Measurements from ENCODE around the gene GHR.

The GHR gene

GRCh38 chr5:42515504-42515903, 92.3 kb downstream of the GHR start:
- H3K4me3 ChIP-seq (ENCODE audit: low read depth, low read length), result no peak overlapping the region

GRCh38 chr5:42516282-42517042, 93.2 kb downstream of the GHR start:
- H3K4me3 ChIP-seq (ENCODE audit: low read depth, low read length), result no peak overlapping the region

- H3K4me3 ChIP-seq (ENCODE audit: low read depth, low read length), result no peak overlapping the region
These were observed 93.9 kb downstream of the GHR start for GRCh38 chr5:42517164-42517563.

- no peak overlapping the region for H3K4me3 ChIP-seq (ENCODE audit: low read depth, low read length)
These were observed 95.5 kb downstream of the GHR start for GRCh38 chr5:42518595-42519221.

- no peak overlapping the region for H3K4me3 ChIP-seq (ENCODE audit: low read depth, low read length)
These were observed 97.0 kb downstream of the GHR start for GRCh38 chr5:42520203-42520602.

GRCh38 chr5:42520957-42521356, 97.7 kb downstream of the GHR start:
- H3K4me3 ChIP-seq (ENCODE audit: low read depth, low read length), result no peak overlapping the region

- H3K4me3 ChIP-seq (ENCODE audit: low read depth, low read length), result no peak overlapping the region
These were observed 98.2 kb downstream of the GHR start for GRCh38 chr5:42521406-42521805.

- no peak overlapping the region for H3K4me3 ChIP-seq (ENCODE audit: low read depth, low read length)
These were observed 99.5 kb downstream of the GHR start for GRCh38 chr5:42522783-42523182.

GRCh38 chr5:42526179-42526578, 102.9 kb downstream of the GHR start:
- H3K4me3 ChIP-seq (ENCODE audit: low read depth, low read length), result no peak overlapping the region

GRCh38 chr5:42531611-42532010, 108.4 kb downstream of the GHR start:
- H3K4me3 ChIP-seq (ENCODE audit: low read depth, low read length), result no peak overlapping the region

- H3K4me3 ChIP-seq (ENCODE audit: low read depth, low read length), result no peak overlapping the region
These were observed 118.9 kb downstream of the GHR start for GRCh38 chr5:42542106-42542505.

- no peak overlapping the region for H3K4me3 ChIP-seq (ENCODE audit: low read depth, low read length)
These were observed 120.5 kb downstream of the GHR start for GRCh38 chr5:42543774-42544173.

GRCh38 chr5:42545038-42545437, 121.8 kb downstream of the GHR start:
- no peak overlapping the region for H3K4me3 ChIP-seq (ENCODE audit: low read depth, low read length)

- H3K4me3 ChIP-seq (ENCODE audit: low read depth, low read length), result no peak overlapping the region
These were observed 123.9 kb downstream of the GHR start for GRCh38 chr5:42547141-42547540.

GRCh38 chr5:42547894-42548293, 124.7 kb downstream of the GHR start:
- H3K4me3 ChIP-seq (ENCODE audit: low read depth, low read length), result no peak overlapping the region

GRCh38 chr5:42552597-42552996, 129.4 kb downstream of the GHR start:
- H3K4me3 ChIP-seq (ENCODE audit: low read depth, low read length), result no peak overlapping the region

GRCh38 chr5:42553461-42553860, 130.2 kb downstream of the GHR start:
- H3K4me3 ChIP-seq (ENCODE audit: low read depth, low read length), result no peak overlapping the region

- H3K4me3 ChIP-seq (ENCODE audit: low read depth, low read length), result no peak overlapping the region
These were observed 131.8 kb downstream of the GHR start for GRCh38 chr5:42555010-42555409.

GRCh38 chr5:42555797-42556196, 132.6 kb downstream of the GHR start:
- H3K4me3 ChIP-seq (ENCODE audit: low read depth, low read length), result no peak overlapping the region

- H3K4me3 ChIP-seq (ENCODE audit: low read depth, low read length), result no peak overlapping the region
These were observed 134.4 kb downstream of the GHR start for GRCh38 chr5:42557689-42558088.

- H3K4me3 ChIP-seq (ENCODE audit: low read depth, low read length), result no peak overlapping the region
These were observed 138.4 kb downstream of the GHR start for GRCh38 chr5:42561656-42562055.

GRCh38 chr5:42564689-42565356, 141.6 kb downstream of the GHR start:
- no peak overlapping the region for H3K4me3 ChIP-seq (ENCODE audit: low read depth, low read length)
